Adrenal gland (tissue), 12 donors: ENCODE results near the gene INTS1. TPM values are rescaled to one million over a fixed set of nuclear protein-coding genes. Genes with fewer than 3 reads are reported as not detected.

Source experiments
- DNase-seq, 7 donors: peaks; one replicate each; pipeline ENCODE4 v3.0.0-alpha.2; 2019 to 2020
- H3K27ac ChIP-seq, 5 donors: fragments of 200-600 bp; sonication (generic) in 4 of 5; 1 replicate in 3 of 5; 2 replicates in 2 of 5; pipeline versions ENCODE4 v1.5.1 to v1.8.0; 2016 to 2020; ENCODE audit warnings: mild to moderate bottlenecking in 1 of 5
- H3K27me3 ChIP-seq: fragments of 200-600 bp; 2 replicates; pipeline ENCODE4 v1.8.0; 2021
- H3K36me3 ChIP-seq, 2 donors: fragments of 200-600 bp; replicated peaks in 1 of 2; 1 replicate in 1 of 2; 2 replicates in 1 of 2; pipeline versions ENCODE4 v1.5.1 to v1.8.0; 2018 to 2022
- H3K4me1 ChIP-seq, 2 donors: fragments of 200-600 bp; replicated peaks in 1 of 2; 1 replicate in 1 of 2; 2 replicates in 1 of 2; pipeline versions ENCODE4 v1.5.1 to v1.8.0; 2018 to 2021
- H3K4me3 ChIP-seq, 4 donors: fragments of 200-600 bp; sonication (generic) in 3 of 4; one replicate each; pipeline ENCODE4 v1.5.1; 2016 to 2018
- H3K9me3 ChIP-seq, 3 donors: fragments of 200-600 bp; sonication (generic) in 1 of 3; replicated peaks in 1 of 3; 1 replicate in 2 of 3; 2 replicates in 1 of 3; pipeline versions ENCODE4 v1.5.1 to v1.8.0; 2016 to 2021
- POLR2A ChIP-seq, 2 donors: fragments of 450-650 bp; IDR thresholded peaks; one replicate each; pipeline ENCODE4 v1.6.1; 2017; ENCODE audit warnings: antibody characterized with exemption in 2 of 2, mild to moderate bottlenecking in 2 of 2, moderate library complexity in 1 of 2
- WGBS, 4 donors: extraction: QIAGEN DNeasy Blood & Tissue Kit in 2 of 4; methylation state at CpG; one replicate each; pipeline versions ENCODE4 v1.1.5 to v1.1.7; 2013 to 2017; 5-methylcytosine and 5-hydroxymethylcytosine counted together
- intact Hi-C, 2 donors: fragments of 100-400 bp; cut with DNase I; formaldehyde crosslinking; loops; one replicate each; pipeline versions ENCODE4 v1.14.1 to v1.15.0; 2022 to 2023
- polyA plus RNA-seq, 3 donors: library from polyadenylated mRNA; stranded (reverse); fragments of 200-250 nt in 2 of 3; fragments of 350-450 nt in 1 of 3; fragmentation: Illumina TruSeq in 1 of 3; extraction: RNeasy Lipid Tissue Mini Kit (QIAGEN cat#74804) in 1 of 3; gene quantifications; one replicate each; pipeline ENCODE4 v1.2.3, GENCODE V29; 2013 to 2014
- total RNA-seq, 9 donors: library from RNA; depleted of rRNA in 4 of 9; stranded (reverse); fragments of >200 nt in 4 of 9; fragments of 120-200 nt in 1 of 9; fragmentation: NEBNext Ultra II Directional in 1 of 9; extraction: Animal tissue kit (Norgen Biotek cat#: 25700) in 1 of 9; gene quantifications; one replicate each; pipeline versions ENCODE4 v1.1.0 to v1.2.4, GENCODE V29; 2013 to 2023
- TF ChIP-seq, protein P1 (sequence below), 6 experiments: fragments of 450-650 bp in 4 of 6; fragments of 200-600 bp in 2 of 6; sonication (generic) in 1 of 6; IDR thresholded peaks; 1 replicate in 5 of 6; 2 replicates in 1 of 6; pipeline versions ENCODE4 v1.5.1 to v1.8.0; 2016 to 2021; ENCODE audit warnings: antibody characterized with exemption in 6 of 6, mild to moderate bottlenecking in 2 of 6, moderate library complexity in 1 of 6
- donor health status: healthy with polysubstance abuse.
- donor health status: Bipolar disorder and iron deficiency.
- donor health status: DM: yes; HTN: yes; CAD: no.
- donor health status: DM: no; HTN: no; CAD: no.
- donor health status: DM: no; HTN: no; CAD: no.
- donor health status: DM: yes; HTN: yes; CAD: no.

INTS1 gene
- total and polyA plus RNA-seq, 12 donors: 4.7 to 152 (median 72.8) TPM

- H3K27me3 ChIP-seq: no peaks in the 10 kb centered on the region
- no peaks in the 10 kb centered on the region for H3K4me1 ChIP-seq
- no peak for DNase-seq
- peaks cover 0 to 67% of the 10 kb centered on the region in 2 donors for H3K36me3 ChIP-seq
- TF ChIP-seq, protein P1, sequence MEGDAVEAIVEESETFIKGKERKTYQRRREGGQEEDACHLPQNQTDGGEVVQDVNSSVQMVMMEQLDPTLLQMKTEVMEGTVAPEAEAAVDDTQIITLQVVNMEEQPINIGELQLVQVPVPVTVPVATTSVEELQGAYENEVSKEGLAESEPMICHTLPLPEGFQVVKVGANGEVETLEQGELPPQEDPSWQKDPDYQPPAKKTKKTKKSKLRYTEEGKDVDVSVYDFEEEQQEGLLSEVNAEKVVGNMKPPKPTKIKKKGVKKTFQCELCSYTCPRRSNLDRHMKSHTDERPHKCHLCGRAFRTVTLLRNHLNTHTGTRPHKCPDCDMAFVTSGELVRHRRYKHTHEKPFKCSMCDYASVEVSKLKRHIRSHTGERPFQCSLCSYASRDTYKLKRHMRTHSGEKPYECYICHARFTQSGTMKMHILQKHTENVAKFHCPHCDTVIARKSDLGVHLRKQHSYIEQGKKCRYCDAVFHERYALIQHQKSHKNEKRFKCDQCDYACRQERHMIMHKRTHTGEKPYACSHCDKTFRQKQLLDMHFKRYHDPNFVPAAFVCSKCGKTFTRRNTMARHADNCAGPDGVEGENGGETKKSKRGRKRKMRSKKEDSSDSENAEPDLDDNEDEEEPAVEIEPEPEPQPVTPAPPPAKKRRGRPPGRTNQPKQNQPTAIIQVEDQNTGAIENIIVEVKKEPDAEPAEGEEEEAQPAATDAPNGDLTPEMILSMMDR (IDR thresholded peaks at IDR 0.05): no peak
- no peak for TF ChIP-seq POLR2A (IDR thresholded peaks at IDR 0.05)
- WGBS, 4 donors: 90 to 96% (median 94%) methylated on average over 15 to 19 of the region's 19 CpGs
- H3K9me3 ChIP-seq: no peaks in the 10 kb centered on the region
- intact Hi-C loops: no loop called here
- no peak overlapping the region for H3K4me3 ChIP-seq
- no peak overlapping the region for H3K27ac ChIP-seq
Observed at GRCh38 chr7:1490837-1491236, 13.4 kb downstream of the INTS1 start.

- TF ChIP-seq, protein P1 (IDR thresholded peaks at IDR 0.05): no peak
- no peak for TF ChIP-seq POLR2A (IDR thresholded peaks at IDR 0.05)
- intact Hi-C loops: no loop called here
- Histone ChIP-seq H3K27me3 (no peaks in the 10 kb centered on the region), H3K9me3 (no peaks in the 10 kb centered on the region), H3K4me1 (no peaks in the 10 kb centered on the region), H3K4me3 (no peak overlapping the region), H3K27ac (no peak overlapping the region), H3K36me3 (peaks cover 0 to 67% of the 10 kb centered on the region in 2 donors)
- 93 to 100% (median 97%) methylated on average over 5 to 18 of the region's 18 CpGs for WGBS, 4 donors
- DNase-seq: no peak
Observed at GRCh38 chr7:1489336-1489735, 14.9 kb downstream of the INTS1 start.

DNA sequence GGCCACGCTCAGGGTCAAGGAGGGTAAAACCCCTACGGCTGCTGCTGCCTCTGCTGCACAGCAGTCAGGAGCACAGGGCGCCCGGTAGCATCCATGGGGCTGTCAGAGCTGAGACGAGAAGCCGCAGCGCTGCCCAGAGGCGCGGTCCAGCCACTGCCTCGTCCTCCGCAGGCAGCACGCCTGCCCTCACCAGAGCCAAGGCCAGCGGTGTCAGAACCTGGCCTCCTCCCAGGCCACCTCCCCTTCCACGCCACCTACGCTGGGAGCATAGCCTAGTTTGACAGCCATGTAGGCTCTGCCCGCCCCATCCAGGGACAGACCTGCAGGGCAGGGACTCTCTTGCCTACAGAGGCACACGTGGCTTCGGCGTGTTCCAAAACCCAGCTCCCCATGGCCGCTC is 16.2 kb downstream of the INTS1 start:
- Histone ChIP-seq H3K27me3 (no peaks in the 10 kb centered on the region), H3K4me1 (no peaks in the 10 kb centered on the region), H3K27ac (no peak overlapping the region), H3K9me3 (no peaks in the 10 kb centered on the region), H3K36me3 (peaks cover 0 to 68% of the 10 kb centered on the region in 2 donors), H3K4me3 (no peak overlapping the region)
- peak; percentile 86 to 96 (median 92) for DNase-seq
- TF ChIP-seq, protein P1 (IDR thresholded peaks at IDR 0.05): no peak
- 57 to 63% (median 60%) methylated on average over 9 to 20 of the region's 20 CpGs; no CpG with 5 or more reads in 1 of the 4 donors for WGBS, 4 donors
- intact Hi-C loops: no loop called here

GRCh38 chr7:1487466-1487865 is 16.7 kb downstream of the INTS1 start:
- Histone ChIP-seq H3K4me1 (no peaks in the 10 kb centered on the region), H3K27me3 (no peaks in the 10 kb centered on the region), H3K9me3 (no peaks in the 10 kb centered on the region), H3K27ac (no peak overlapping the region), H3K4me3 (no peak overlapping the region), H3K36me3 (peaks cover 0 to 73% of the 10 kb centered on the region in 2 donors)
- 91 to 93% (median 93%) methylated on average over 13 to 25 of the region's 25 CpGs for WGBS, 4 donors
- TF ChIP-seq, protein P1 (IDR thresholded peaks at IDR 0.05): no peak
- TF ChIP-seq POLR2A (IDR thresholded peaks at IDR 0.05): no peak
- intact Hi-C loops: no loop called here
- no peak for DNase-seq
